ENCODE results near the gene OBP2A. TPM values are rescaled to one million over a fixed set of nuclear protein-coding genes. Genes with fewer than 3 reads are reported as not detected.
A peak's percentile ranks its signal among the peaks of the same experiment; 100 is the strongest.

OBP2A gene
- total RNA-seq, 6 donors from 2014 or later, result not detected

- 88% methylated on average over 6 to 20 of the region's 20 CpGs for WGBS, 2 donors
- no peaks in the 10 kb centered on the region for H3K27me3 ChIP-seq
- ATAC-seq (ENCODE audit: low FRiP score in 2 of 2), result peak; percentile 8 to 9
Measured at GRCh38 chr9:135588886-135589595, 43.1 kb downstream of the OBP2A start.

GRCh38 chr9:135589596-135590485 is 43.9 kb downstream of the OBP2A start:
- WGBS, 2 donors, result 74 to 79% methylated on average over 12 to 15 of the region's 15 CpGs

More at GRCh38 chr9:135588886-135589595, 43.1 kb downstream of the OBP2A start:
- Histone ChIP-seq H3K36me3 (no peaks in the 10 kb centered on the region), H3K9me3 (no peaks in the 10 kb centered on the region), H3K27ac (no peak overlapping the region), H3K4me1 (peaks cover 0 to 3% (median 0%) of the 10 kb centered on the region in 4 donors), H3K4me3 (no peak overlapping the region)
- no peak for DNase-seq
- no peak for TF ChIP-seq CTCF (IDR thresholded peaks at IDR 0.05)

GRCh38 chr9:135590486-135591079 is 44.7 kb downstream of the OBP2A start:
- DNase-seq (peak in 1 of 2 donors; percentile 51), ATAC-seq (ENCODE audit: low FRiP score in 2 of 2) (no peak)
- 76 to 82% methylated on average over 25 of the region's 25 CpGs for WGBS, 2 donors

More at GRCh38 chr9:135589596-135590485, 43.9 kb downstream of the OBP2A start:
- H3K36me3 ChIP-seq, result no peaks in the 10 kb centered on the region
- H3K4me1 ChIP-seq, result peaks cover 0 to 3% (median 0%) of the 10 kb centered on the region in 4 donors
- DNase-seq (no peak), ATAC-seq (ENCODE audit: low FRiP score in 2 of 2) (no peak)
- H3K27me3 ChIP-seq, result no peaks in the 10 kb centered on the region
- no peaks in the 10 kb centered on the region for H3K9me3 ChIP-seq
- no peak overlapping the region for H3K4me3 ChIP-seq
- no peak for TF ChIP-seq CTCF (IDR thresholded peaks at IDR 0.05)
- no peak for TF ChIP-seq POLR2A (IDR thresholded peaks at IDR 0.05)
- TF ChIP-seq POLR2AphosphoS5 (IDR thresholded peaks at IDR 0.05), result no peak
- no peak for TF ChIP-seq EP300 (IDR thresholded peaks at IDR 0.05)
- H3K27ac ChIP-seq, result no peak overlapping the region

More at GRCh38 chr9:135590486-135591079, 44.7 kb downstream of the OBP2A start:
- peaks cover 0 to 3% (median 0%) of the 10 kb centered on the region in 4 donors for H3K4me1 ChIP-seq
- H3K9me3 ChIP-seq, result no peaks in the 10 kb centered on the region
- H3K27ac ChIP-seq, result no peak overlapping the region
- TF ChIP-seq POLR2A (IDR thresholded peaks at IDR 0.05) (no peak), EP300 (IDR thresholded peaks at IDR 0.05) (no peak), CTCF (IDR thresholded peaks at IDR 0.05) (no peak), POLR2AphosphoS5 (IDR thresholded peaks at IDR 0.05) (no peak)
- H3K27me3 ChIP-seq, result no peaks in the 10 kb centered on the region
- H3K36me3 ChIP-seq, result no peaks in the 10 kb centered on the region
- H3K4me3 ChIP-seq, result no peak overlapping the region
